HL-60 (cell line): ENCODE results near the gene ETHE1.

Experiments
- POLR2AphosphoS5 ChIP-seq: IDR thresholded peaks from 2 replicates; pipeline ENCODE4 v1.6.1; 2012; ENCODE audit warnings: low read depth
- REST ChIP-seq: IDR thresholded peaks from 2 replicates; pipeline ENCODE4 v1.6.1; 2012; ENCODE audit warnings: low read depth; ENCODE audit not compliant: insufficient replicate concordance
- TF ChIP-seq, protein P1 (sequence below): IDR thresholded peaks from one replicate; pipeline ENCODE4 v1.5.1; 2011; ENCODE audit warnings: low read length, control low read depth, inconsistent platforms; ENCODE audit not compliant: insufficient read depth

GRCh38 chr19:43545981-43546380, 19.0 kb upstream of the ETHE1 start:
- TF ChIP-seq, protein P1, sequence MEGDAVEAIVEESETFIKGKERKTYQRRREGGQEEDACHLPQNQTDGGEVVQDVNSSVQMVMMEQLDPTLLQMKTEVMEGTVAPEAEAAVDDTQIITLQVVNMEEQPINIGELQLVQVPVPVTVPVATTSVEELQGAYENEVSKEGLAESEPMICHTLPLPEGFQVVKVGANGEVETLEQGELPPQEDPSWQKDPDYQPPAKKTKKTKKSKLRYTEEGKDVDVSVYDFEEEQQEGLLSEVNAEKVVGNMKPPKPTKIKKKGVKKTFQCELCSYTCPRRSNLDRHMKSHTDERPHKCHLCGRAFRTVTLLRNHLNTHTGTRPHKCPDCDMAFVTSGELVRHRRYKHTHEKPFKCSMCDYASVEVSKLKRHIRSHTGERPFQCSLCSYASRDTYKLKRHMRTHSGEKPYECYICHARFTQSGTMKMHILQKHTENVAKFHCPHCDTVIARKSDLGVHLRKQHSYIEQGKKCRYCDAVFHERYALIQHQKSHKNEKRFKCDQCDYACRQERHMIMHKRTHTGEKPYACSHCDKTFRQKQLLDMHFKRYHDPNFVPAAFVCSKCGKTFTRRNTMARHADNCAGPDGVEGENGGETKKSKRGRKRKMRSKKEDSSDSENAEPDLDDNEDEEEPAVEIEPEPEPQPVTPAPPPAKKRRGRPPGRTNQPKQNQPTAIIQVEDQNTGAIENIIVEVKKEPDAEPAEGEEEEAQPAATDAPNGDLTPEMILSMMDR, result no peak
- TF ChIP-seq REST (no peak), POLR2AphosphoS5 (no peak)
